Activated T-cell treated with anti-CD3 and anti-CD28 coated beads, Interleukin-2, amount 50 U/mL, for 24 hours (primary cell): Measurements from ENCODE around the gene CACNA1S.

Source experiments
- DNase-seq: peaks from one replicate; pipeline ENCODE4 v3.0.0-alpha.2; 2020
- H3K27ac Mint-ChIP-seq: 2 replicates; pipeline ENCODE4 v1.8.0; 2020; ENCODE audit warnings: mild to moderate bottlenecking, mixed read lengths
- H3K27me3 Mint-ChIP-seq: 2 replicates; pipeline ENCODE4 v1.8.0; 2020; ENCODE audit warnings: mixed read lengths
- H3K36me3 Mint-ChIP-seq: 2 replicates; pipeline ENCODE4 v1.8.0; 2020; ENCODE audit warnings: low read depth, mixed read lengths
- H3K4me1 Mint-ChIP-seq: 2 replicates; pipeline ENCODE4 v1.8.0; 2020; ENCODE audit warnings: low read depth, mixed read lengths
- H3K4me3 Mint-ChIP-seq: 2 replicates; pipeline ENCODE4 v1.8.0; 2020; ENCODE audit warnings: mild to moderate bottlenecking, moderate library complexity, mixed read lengths
- H3K9me3 Mint-ChIP-seq: 2 replicates; pipeline ENCODE4 v1.8.0; 2020; ENCODE audit warnings: mixed read lengths

CACNA1S gene

DNA sequence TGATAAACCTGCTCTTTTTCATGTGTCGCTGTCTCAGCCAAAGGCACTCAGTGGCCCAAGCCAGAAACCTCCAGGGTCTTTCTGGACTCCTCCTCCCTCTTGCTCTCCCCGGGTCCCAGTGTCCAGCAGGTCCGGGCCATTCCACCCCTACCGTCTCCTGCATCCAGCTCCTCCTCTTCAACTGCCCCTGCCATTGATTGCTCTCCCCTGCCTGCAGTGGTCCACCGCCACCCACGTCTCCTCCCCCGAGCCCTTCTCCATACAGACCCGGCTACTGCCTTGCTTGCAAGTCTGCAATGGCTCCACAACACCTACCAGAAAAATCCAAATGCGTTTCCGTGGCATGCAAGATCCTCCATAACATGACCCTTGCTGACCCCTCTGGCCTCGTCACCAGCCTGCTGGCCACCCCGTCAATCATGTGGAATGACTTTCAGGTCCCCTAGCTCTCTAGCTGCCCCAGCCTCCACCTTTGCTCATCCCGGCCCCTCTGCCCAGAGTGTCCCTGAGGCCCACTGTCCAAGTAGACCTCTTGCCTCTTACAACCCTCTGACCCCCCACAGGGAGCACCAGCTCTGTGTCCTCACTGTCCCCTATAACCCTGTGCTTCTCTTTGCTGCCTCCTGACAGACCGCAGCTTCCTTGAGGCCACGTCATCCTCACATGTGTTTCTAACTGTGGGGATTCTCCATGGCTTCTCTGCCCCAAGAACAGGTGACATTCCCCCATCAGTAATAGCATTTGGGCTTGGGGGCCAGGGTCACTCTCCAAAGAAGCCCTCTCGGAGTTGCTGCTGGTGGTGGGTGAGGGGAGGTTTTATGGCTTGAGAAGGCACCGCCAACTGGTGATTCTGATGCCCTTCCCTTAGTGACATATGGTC lies 15.0 kb downstream of the CACNA1S start:
- no peaks in the 10 kb centered on the region for H3K36me3 Mint-ChIP-seq
- H3K9me3 Mint-ChIP-seq, result no peaks in the 10 kb centered on the region
- H3K4me3 Mint-ChIP-seq, result no peak overlapping the region
- no peaks in the 10 kb centered on the region for H3K4me1 Mint-ChIP-seq
- peaks cover under 1% of the 10 kb centered on the region for H3K27me3 Mint-ChIP-seq
- H3K27ac Mint-ChIP-seq, result no peak overlapping the region
- DNase-seq, result no peak

DNA sequence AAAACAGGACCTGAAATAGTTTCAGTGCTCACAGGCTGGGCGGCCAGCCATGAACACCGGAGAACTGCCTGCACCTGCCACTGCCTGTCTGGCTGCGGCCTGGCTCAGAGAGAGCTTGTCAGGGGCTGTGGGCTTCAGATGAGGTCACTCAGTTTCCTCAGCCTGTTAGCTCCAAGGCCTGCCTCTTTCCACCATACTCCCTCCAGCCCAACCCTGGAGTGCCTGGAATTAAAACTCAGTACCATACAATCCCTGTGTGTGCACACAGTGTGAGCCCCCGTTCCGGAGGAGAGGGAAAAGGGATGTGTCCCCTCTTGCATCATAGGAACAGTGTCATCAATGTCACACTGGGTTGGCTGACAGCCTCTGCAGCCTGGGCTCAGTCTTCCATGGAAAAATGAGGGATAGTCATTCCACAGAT lies 16.2 kb downstream of the CACNA1S start:
- Mint-ChIP-seq H3K36me3 (no peaks in the 10 kb centered on the region), H3K27ac (no peak overlapping the region), H3K4me1 (no peaks in the 10 kb centered on the region), H3K4me3 (no peak overlapping the region), H3K9me3 (no peaks in the 10 kb centered on the region), H3K27me3 (peaks cover 2% of the 10 kb centered on the region)
- DNase-seq, result no peak

DNA sequence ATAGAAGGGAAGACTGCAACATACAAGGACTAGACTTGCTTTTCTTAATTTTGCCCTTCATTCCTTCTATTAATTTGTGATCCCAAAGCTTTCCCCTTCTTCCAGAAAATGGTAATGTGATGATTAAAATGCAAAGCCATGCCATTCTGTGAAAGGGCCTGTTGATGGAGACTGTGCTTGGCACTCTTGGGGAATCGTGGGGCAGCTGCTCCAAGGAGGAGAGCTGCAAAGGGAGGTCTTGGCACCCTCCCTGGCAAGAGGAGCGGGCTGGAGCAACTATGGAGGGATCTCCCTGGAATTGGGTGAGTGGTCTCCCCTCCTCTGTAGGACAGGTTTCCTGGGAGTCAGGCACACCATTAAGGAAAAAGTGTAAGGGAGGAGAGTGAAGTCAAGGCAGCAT lies 16.6 kb downstream of the CACNA1S start:
- no peaks in the 10 kb centered on the region for H3K4me1 Mint-ChIP-seq
- no peaks in the 10 kb centered on the region for H3K36me3 Mint-ChIP-seq
- no peak overlapping the region for H3K4me3 Mint-ChIP-seq
- no peak overlapping the region for H3K27ac Mint-ChIP-seq
- DNase-seq, result no peak
- no peaks in the 10 kb centered on the region for H3K9me3 Mint-ChIP-seq
- H3K27me3 Mint-ChIP-seq, result peaks cover 2% of the 10 kb centered on the region

DNA sequence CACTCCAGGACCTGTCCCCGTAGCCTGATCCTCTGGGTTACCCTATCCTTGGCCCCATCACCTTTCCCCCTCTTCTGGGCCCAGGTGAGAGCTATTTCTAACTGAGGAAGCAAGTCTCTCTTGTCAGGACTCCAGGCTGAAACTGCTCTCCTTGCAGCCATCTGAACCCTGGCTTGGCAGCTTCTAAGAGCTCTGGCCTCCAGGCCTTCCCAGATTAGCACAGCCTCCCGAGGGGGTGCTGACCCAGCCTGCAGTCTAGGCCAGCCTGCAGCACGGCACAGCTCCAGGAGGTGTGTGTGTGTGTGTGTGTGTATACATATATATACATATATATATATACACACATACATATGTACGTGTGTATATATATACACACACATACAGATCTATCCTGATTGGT lies 17.4 kb downstream of the CACNA1S start:
- Mint-ChIP-seq H3K36me3 (no peaks in the 10 kb centered on the region), H3K4me3 (no peak overlapping the region), H3K27me3 (peaks cover 2% of the 10 kb centered on the region), H3K9me3 (no peaks in the 10 kb centered on the region), H3K27ac (no peak overlapping the region), H3K4me1 (no peaks in the 10 kb centered on the region)
- DNase-seq, result no peak

DNA sequence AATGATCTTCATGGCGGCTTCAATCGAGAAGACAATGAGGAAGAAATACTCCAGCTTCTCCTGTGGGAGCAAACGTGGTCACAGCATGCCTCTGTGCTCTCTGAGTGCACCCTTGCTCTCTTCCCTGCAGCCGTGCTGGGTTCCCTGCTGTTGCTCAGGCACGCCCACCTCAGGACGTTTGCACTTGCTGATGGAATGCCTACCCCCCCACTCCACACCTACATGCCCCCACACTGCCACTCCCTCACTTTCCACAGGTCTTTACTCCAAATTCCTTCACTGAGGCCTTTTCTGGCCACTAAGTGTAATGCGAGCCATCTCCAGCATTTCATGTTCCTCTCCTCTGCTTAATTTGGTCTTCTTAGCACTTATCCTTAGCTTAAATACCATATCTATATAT lies 18.3 kb downstream of the CACNA1S start:
- Mint-ChIP-seq H3K4me1 (no peaks in the 10 kb centered on the region), H3K27me3 (peaks cover 2% of the 10 kb centered on the region), H3K27ac (no peak overlapping the region), H3K9me3 (no peaks in the 10 kb centered on the region), H3K36me3 (no peaks in the 10 kb centered on the region), H3K4me3 (no peak overlapping the region)
- DNase-seq, result no peak

DNA sequence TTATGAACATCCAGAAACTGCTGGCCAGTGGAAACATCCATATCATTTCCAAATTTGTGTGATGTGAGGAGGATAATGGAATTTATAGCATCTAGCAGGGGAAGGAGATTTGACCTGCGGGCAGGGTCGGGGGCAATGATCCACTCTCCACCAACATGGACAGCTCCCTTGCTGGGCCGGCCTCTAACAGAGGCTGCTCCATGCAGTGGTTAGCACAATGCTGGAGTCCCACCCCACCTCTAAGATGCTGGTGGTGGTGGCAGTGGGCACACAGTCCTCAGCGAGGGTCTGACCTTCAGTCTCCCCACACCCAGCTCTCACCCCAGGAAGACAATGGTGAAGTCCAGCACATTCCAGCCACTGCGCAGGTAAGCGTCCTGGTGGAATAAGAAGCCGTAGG lies 18.7 kb downstream of the CACNA1S start:
- no peaks in the 10 kb centered on the region for H3K9me3 Mint-ChIP-seq
- H3K27me3 Mint-ChIP-seq, result peaks cover 2% of the 10 kb centered on the region
- no peaks in the 10 kb centered on the region for H3K4me1 Mint-ChIP-seq
- H3K27ac Mint-ChIP-seq, result no peak overlapping the region
- H3K36me3 Mint-ChIP-seq, result no peaks in the 10 kb centered on the region
- DNase-seq, result no peak
- no peak overlapping the region for H3K4me3 Mint-ChIP-seq

DNA sequence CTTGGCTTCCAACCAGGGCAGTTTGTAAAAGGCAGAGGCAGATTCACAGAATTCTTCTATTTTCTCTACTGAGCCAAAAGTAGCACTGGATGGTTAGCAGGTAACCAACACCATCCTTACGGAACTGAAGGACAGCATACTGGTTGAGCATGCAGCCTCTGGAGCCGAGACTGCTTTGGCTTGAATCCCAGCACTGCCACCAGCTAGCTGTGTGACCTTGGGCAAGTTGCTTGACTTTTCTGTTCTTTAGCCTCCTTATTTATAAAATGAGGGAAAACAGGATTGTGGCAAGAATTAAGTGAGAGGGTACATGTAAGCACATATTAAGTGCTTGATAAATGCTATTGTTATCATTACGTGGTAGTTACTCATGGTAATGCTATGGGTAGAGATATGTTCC lies 19.5 kb downstream of the CACNA1S start:
- no peaks in the 10 kb centered on the region for H3K4me1 Mint-ChIP-seq
- no peak overlapping the region for H3K4me3 Mint-ChIP-seq
- DNase-seq, result no peak
- no peak overlapping the region for H3K27ac Mint-ChIP-seq
- H3K27me3 Mint-ChIP-seq, result peaks cover 10% of the 10 kb centered on the region
- no peaks in the 10 kb centered on the region for H3K36me3 Mint-ChIP-seq
- no peaks in the 10 kb centered on the region for H3K9me3 Mint-ChIP-seq

DNA sequence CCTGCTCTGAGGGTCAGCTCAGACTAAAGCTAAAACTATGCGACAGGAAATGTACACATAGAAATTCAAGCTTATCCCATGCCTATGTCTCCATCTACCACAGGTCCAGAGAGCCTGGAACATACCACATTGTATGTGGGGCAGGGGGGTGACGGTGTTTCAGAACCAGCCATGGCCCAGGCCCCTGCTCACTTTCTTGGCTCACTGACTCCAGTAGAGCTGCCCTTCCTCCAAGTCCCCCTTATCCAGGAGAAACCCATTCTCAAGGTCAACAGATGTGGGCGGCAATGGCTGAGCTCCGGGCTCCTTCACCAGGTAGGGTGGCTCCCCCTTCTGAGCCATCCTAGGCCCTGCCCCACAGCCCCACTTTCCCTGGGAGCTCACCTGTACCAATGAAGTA lies 21.0 kb downstream of the CACNA1S start:
- Mint-ChIP-seq H3K4me3 (no peak overlapping the region), H3K4me1 (no peaks in the 10 kb centered on the region), H3K27me3 (peaks cover 12% of the 10 kb centered on the region), H3K9me3 (no peaks in the 10 kb centered on the region), H3K27ac (no peak overlapping the region), H3K36me3 (no peaks in the 10 kb centered on the region)
- no peak for DNase-seq

DNA sequence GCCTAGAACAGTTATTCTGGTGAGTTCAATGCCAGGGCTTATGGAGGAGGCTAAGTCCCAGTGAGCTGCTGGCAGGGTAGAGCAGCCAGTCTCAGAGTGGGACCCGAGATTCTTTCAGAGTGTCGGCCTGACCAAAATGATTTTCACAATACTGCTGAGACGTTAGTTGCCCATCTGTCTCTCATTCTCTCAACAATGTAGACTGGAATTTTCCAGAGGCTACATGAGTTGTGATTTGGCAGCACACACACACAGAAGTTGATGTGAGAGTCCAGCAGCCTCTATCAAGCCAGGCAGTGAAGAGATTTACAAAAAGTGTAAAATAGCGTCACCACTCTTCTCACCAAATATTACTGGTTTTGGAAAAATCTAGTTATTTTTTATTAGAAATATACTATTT lies 21.7 kb downstream of the CACNA1S start:
- no peak overlapping the region for H3K27ac Mint-ChIP-seq
- H3K27me3 Mint-ChIP-seq, result peaks cover 12% of the 10 kb centered on the region
- no peak overlapping the region for H3K4me3 Mint-ChIP-seq
- H3K4me1 Mint-ChIP-seq, result no peaks in the 10 kb centered on the region
- no peak for DNase-seq
- no peaks in the 10 kb centered on the region for H3K9me3 Mint-ChIP-seq
- no peaks in the 10 kb centered on the region for H3K36me3 Mint-ChIP-seq

DNA sequence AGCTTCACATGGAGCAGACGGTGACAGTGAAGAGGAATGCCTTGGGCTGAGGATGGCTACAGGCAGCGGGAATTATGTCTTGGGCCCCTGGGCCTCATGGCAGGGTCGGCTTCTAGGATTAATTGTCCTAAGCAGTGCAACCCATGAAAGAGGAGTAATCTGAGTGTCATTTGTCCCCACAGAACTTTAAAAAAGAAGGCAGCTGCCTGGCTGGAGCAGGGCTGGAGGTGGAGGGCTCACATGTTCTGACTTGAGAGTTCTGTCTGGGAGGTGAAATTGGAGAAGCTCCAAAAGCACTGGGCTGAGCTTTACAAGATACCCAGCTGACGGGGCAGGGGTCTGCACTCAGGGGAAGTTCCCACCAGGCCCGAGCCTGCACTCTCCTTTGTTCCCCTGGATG lies 22.6 kb downstream of the CACNA1S start:
- DNase-seq, result no peak
- Mint-ChIP-seq H3K4me1 (no peaks in the 10 kb centered on the region), H3K27me3 (peaks cover 12% of the 10 kb centered on the region), H3K36me3 (no peaks in the 10 kb centered on the region), H3K27ac (no peak overlapping the region), H3K9me3 (no peaks in the 10 kb centered on the region), H3K4me3 (no peak overlapping the region)

DNA sequence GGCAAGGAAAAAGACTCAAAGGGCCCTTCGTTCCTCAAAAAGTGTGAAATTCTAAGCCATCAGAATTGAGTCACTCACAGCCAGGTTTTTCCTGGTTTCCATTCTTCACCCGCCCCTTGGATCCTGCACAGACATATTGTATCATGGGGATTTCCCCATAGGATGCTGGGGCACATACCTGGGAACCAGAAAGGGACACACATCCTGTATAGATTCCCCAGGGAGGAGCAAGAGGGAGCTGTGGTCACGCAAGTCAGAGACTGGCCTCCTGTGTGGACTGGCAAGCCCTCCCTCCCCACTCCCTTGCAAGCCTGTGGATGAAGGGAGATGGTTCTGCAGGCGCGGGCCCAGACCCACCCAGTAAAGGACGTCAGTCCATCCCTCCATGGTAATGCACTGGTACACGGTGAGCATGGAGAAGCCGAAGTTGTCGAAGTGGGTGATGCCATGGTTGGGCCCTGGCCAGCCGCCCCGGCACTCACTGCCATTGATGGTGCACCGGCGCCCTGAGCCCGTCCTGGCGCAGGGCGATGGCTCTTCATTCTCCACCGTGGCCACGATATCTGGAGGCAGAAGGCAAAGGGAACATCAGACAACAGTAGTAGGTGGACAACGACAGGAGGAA lies 23.2 kb downstream of the CACNA1S start:
- peaks cover 12% of the 10 kb centered on the region for H3K27me3 Mint-ChIP-seq
- H3K4me3 Mint-ChIP-seq, result no peak overlapping the region
- no peaks in the 10 kb centered on the region for H3K4me1 Mint-ChIP-seq
- H3K36me3 Mint-ChIP-seq, result no peaks in the 10 kb centered on the region
- no peaks in the 10 kb centered on the region for H3K9me3 Mint-ChIP-seq
- no peak overlapping the region for H3K27ac Mint-ChIP-seq
- no peak for DNase-seq

DNA sequence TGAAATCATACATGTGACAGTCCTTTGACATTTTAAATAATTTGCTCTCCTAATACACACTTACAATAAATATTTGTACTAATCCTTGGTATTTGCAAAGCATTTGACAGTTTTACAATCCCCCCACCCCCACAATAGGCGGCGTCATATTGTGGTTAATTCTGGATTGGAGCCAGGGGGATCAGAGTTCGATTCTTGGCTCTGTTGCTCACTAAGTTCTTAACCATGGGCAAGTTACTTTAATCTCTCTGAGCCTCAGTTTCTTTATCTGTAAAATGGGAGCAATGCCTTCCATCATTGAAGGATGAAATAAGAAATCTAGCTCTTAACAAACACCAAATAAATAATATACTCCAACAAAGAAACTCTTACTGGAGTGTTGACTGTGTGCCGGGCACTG lies 23.8 kb downstream of the CACNA1S start:
- no peaks in the 10 kb centered on the region for H3K36me3 Mint-ChIP-seq
- H3K9me3 Mint-ChIP-seq, result no peaks in the 10 kb centered on the region
- H3K27me3 Mint-ChIP-seq, result peaks cover 12% of the 10 kb centered on the region
- DNase-seq, result no peak
- no peaks in the 10 kb centered on the region for H3K4me1 Mint-ChIP-seq
- H3K4me3 Mint-ChIP-seq, result no peak overlapping the region
- H3K27ac Mint-ChIP-seq, result no peak overlapping the region

DNA sequence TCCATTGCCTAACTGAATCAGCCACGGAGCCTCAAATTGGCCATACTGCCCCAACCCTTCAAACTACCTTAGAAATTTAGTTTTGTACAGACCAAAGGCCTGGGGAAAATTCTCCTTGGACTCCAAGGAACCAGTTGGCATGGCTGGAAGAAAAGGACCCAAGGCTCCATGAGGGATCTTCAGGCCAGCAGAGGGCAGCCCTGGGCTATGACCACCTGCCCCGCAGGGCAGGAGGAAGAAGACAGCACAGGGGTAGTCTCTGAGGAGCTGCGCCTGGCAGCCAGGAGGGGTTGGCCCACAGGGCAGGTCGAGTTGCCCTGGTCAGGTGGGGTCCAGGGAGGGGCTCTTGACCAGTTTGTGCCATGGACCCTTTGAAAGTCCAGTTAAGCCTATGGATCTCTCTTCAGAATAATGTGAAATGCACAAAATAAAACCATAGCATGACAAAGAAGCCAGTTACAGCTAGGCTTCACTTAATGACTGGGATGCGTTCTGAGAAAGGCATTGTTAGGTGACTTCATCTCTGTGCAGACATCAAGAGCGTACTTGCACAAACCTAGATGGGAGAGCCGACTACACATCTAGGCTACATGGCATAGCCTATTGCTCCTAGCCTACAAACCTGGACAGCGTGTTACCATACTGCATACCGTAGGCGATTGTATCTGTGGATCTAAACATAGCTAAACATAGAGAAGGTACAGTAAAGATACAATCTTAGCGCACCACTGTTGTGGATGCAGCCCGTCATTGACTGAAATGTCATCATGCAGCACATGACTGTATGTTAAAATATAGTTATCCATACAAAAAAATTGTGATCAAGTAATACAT lies 26.1 kb downstream of the CACNA1S start:
- H3K4me1 Mint-ChIP-seq, result no peaks in the 10 kb centered on the region
- no peaks in the 10 kb centered on the region for H3K9me3 Mint-ChIP-seq
- no peak overlapping the region for H3K4me3 Mint-ChIP-seq
- peak; percentile 52 for DNase-seq
- no peaks in the 10 kb centered on the region for H3K36me3 Mint-ChIP-seq
- no peak overlapping the region for H3K27ac Mint-ChIP-seq
- H3K27me3 Mint-ChIP-seq, result peaks cover 9% of the 10 kb centered on the region

DNA sequence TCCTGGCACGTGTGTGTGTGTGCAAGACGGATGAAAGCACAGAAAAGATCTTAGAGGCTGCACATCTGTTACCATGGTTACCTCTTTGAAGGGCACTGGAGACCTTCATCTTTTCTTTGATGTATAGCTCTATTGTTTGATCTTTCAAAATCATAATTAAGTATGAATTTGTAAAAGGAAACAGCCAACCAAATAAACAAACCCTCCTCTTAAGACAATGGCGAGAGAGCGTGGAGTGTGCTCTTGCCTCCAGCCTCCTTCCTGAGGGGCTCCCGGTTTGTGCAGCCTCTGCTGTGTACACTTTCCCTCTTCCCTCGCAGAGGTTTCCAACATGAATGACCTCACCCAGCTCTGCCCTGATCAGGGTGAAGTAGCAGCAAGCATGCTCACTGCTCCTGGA lies 27.9 kb downstream of the CACNA1S start:
- DNase-seq, result no peak
- no peak overlapping the region for H3K4me3 Mint-ChIP-seq
- H3K27ac Mint-ChIP-seq, result no peak overlapping the region
- peaks cover 9% of the 10 kb centered on the region for H3K27me3 Mint-ChIP-seq
- no peaks in the 10 kb centered on the region for H3K4me1 Mint-ChIP-seq
- H3K36me3 Mint-ChIP-seq, result no peaks in the 10 kb centered on the region
- no peaks in the 10 kb centered on the region for H3K9me3 Mint-ChIP-seq

DNA sequence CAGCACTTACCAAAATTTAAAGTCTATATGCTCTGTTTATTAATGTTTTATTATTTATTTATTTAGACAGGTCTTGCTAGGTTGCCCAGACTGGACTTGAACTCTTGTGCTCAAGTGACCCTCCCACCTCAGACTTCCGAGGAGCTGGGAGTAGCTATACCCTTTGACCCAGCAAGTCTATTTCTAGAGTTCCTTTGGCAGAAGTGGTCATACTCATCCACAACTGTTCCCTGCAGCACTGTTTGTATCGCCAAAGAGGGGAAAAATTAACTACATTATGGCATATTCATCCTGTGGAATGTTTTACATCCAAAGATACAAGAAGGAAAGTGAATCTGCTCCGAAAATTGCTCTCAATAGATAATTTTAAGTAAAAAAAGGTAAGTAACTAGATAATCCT lies 28.5 kb downstream of the CACNA1S start:
- no peaks in the 10 kb centered on the region for H3K36me3 Mint-ChIP-seq
- no peak overlapping the region for H3K27ac Mint-ChIP-seq
- no peaks in the 10 kb centered on the region for H3K4me1 Mint-ChIP-seq
- no peaks in the 10 kb centered on the region for H3K9me3 Mint-ChIP-seq
- peaks cover 9% of the 10 kb centered on the region for H3K27me3 Mint-ChIP-seq
- no peak overlapping the region for H3K4me3 Mint-ChIP-seq
- DNase-seq, result no peak
